Testis (tissue), 2 donors: ENCODE results near the gene TRIO.

Experiments used
- CTCF ChIP-seq, 3 experiments: fragments of 450-650 bp in 2 of 3; fragments of 200-600 bp in 1 of 3; sonication (generic) in 1 of 3; IDR thresholded peaks; one replicate each; pipeline ENCODE4 v1.5.1; 2016 to 2019; ENCODE audit warnings: antibody characterized with exemption in 3 of 3, mild to moderate bottlenecking in 2 of 3, moderate library complexity in 1 of 3
- POLR2A ChIP-seq: fragments of 450-650 bp; IDR thresholded peaks from one replicate; pipeline ENCODE4 v1.6.1; 2017; ENCODE audit warnings: antibody characterized with exemption, mild to moderate bottlenecking, moderate library complexity

DNA sequence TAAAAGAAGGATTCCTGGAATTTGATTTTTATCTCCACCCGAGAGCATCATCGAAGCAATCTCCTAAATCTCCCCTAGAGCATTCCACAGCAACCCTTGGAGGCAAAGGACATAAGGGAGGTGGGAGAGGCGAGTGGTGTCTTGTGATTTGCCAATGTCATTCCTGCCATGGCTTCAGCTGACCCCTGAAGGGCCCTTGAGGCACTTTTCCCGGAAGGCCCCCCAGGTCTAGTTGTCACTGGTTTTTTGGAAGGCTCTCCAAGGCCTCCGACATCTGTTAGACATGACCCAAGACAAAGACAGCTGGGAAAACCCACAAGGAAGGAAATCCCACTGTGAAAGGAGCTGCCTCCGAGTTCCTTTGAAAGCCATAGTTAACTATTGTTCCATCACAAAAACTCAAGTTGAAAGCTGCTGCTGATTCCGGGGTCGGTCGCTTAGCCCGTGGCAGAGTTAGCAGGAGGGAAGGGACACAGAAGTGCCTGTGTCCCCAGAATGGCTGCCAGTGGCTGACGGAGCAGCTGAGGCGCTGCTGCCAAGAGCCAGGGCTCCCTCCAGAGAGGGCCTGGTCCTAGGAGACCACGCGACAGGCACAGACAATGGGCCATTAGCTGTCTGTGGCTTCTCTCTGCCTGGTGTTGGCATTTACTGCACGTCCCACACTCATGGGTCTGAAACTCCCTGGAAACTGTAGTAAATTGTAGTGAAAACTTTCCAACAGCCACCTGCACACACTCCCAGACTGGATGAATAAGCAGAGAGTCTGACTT lies 24.4 kb upstream of the TRIO start:
- TF ChIP-seq POLR2A = no peak
- no peak for TF ChIP-seq CTCF (IDR thresholded peaks at IDR 0.05)
